K562 (cell line): Measurements from ENCODE around the gene SLC35B1. TPM values are rescaled to one million over a fixed set of nuclear protein-coding genes. Genes with fewer than 3 reads are reported as not detected.

ENCODE experiments used
- NELFE ChIP-seq: IDR thresholded peaks from 2 replicates; pipeline ENCODE4 v1.6.1; 2011; ENCODE audit warnings: mild to moderate bottlenecking; ENCODE audit not compliant: insufficient read depth, insufficient read length
- polyA plus RNA-seq, 8 experiments: library from polyadenylated mRNA; depleted of rRNA in 4 of 8; stranded (reverse) in 5 of 8; unstranded in 3 of 8; fragments of >200 nt; fragmentation: Nextera tagmentation in 2 of 8; fragmentation: Illumina TruSeq in 1 of 8; extraction: Ambion mirVana in 2 of 8; extraction: Trizol in 1 of 8; gene quantifications; 2 replicates each; pipeline versions ENCODE4 v1.2.1 to v1.2.3, GENCODE V29; 2011 to 2014; ENCODE audit warnings: inconsistent platforms in 1 of 8, missing spikeins in 1 of 8
- total RNA-seq, 7 experiments: library from RNA; depleted of rRNA in 6 of 7; stranded (reverse); fragments of >200 nt in 6 of 7; fragmentation: Illumina TruSeq in 2 of 7; extraction: Trizol in 2 of 7; gene quantifications; 2 replicates each; pipeline versions ENCODE4 v1.2.1 to v1.2.3, GENCODE V29; 2011 to 2021; ENCODE audit warnings: low replicate concordance in 1 of 7
- TF ChIP-seq, protein P1 (sequence below): fragments of 200-800 bp; sonication (Bioruptor generic); IDR thresholded peaks from 2 replicates; pipeline ENCODE4 v1.6.1; 2016; ENCODE audit warnings: missing genetic modification characterization, missing compliant biosample characterization

Gene SLC35B1
- total and polyA plus RNA-seq, 9 of the 15 experiments (the other 6 are each of a cell fraction or from before 2014, with no cell fraction given): 51.4 to 87.9 (median 66.3) TPM

DNA sequence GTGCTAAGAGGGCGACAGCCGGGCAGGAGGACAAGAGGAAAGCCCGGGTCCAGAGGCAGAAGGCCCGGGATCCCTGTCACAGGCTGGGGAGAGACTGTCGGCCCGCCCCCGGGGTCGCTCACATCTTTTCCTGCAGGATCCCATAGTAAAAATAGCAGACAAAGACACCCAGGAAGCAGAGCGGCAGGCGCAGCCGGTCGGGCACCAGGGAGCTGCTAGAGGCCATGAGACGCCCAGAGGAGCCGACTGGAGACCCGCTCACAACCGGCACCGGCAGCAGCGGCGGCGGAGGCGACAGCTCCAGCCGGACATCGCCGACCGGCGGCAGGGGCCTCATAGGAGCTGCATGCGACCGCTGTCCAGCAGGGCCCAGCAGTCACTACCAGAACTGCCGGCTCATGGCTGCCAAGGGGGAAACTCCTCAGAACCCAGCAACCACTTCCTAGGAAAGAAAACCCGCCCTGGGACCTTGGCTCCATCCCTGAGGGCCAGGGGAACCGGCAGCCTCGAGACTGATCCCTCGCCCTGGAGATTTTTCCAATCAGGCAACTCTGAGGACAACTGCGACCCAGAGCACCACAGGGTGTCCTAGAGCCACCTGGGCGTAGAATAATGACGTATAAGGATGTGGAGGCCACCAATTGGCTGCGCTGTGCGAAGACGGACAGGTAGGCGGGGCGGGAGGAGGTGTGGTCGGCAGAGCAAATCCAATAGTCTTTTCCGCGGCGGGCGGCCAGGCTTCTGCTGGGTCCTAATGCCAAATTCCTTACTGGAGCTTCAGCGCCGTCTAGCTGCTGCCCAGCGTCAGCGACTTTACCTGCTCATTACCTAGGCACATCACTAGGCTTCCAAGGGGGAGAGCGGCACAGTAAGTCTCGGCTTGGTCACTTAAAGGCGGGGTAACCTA, at the start of gene SLC35B1 (continued):
- TF ChIP-seq, protein P1, sequence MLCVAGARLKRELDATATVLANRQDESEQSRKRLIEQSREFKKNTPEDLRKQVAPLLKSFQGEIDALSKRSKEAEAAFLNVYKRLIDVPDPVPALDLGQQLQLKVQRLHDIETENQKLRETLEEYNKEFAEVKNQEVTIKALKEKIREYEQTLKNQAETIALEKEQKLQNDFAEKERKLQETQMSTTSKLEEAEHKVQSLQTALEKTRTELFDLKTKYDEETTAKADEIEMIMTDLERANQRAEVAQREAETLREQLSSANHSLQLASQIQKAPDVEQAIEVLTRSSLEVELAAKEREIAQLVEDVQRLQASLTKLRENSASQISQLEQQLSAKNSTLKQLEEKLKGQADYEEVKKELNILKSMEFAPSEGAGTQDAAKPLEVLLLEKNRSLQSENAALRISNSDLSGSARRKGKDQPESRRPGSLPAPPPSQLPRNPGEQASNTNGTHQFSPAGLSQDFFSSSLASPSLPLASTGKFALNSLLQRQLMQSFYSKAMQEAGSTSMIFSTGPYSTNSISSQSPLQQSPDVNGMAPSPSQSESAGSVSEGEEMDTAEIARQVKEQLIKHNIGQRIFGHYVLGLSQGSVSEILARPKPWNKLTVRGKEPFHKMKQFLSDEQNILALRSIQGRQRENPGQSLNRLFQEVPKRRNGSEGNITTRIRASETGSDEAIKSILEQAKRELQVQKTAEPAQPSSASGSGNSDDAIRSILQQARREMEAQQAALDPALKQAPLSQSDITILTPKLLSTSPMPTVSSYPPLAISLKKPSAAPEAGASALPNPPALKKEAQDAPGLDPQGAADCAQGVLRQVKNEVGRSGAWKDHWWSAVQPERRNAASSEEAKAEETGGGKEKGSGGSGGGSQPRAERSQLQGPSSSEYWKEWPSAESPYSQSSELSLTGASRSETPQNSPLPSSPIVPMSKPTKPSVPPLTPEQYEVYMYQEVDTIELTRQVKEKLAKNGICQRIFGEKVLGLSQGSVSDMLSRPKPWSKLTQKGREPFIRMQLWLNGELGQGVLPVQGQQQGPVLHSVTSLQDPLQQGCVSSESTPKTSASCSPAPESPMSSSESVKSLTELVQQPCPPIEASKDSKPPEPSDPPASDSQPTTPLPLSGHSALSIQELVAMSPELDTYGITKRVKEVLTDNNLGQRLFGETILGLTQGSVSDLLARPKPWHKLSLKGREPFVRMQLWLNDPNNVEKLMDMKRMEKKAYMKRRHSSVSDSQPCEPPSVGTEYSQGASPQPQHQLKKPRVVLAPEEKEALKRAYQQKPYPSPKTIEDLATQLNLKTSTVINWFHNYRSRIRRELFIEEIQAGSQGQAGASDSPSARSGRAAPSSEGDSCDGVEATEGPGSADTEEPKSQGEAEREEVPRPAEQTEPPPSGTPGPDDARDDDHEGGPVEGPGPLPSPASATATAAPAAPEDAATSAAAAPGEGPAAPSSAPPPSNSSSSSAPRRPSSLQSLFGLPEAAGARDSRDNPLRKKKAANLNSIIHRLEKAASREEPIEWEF (CRISPR knock-in tag): no peak
- TF ChIP-seq NELFE: no peak
